Vagina (tissue), 2 donors: ENCODE results near the gene ESR1. TPM values are rescaled to one million over a fixed set of nuclear protein-coding genes. Genes with fewer than 3 reads are reported as not detected.
"Not testable (repeated sequence)": the region's sequence is repeated elsewhere in the genome, so short reads cannot be mapped to it uniquely, and the experiment has no call there.

Experiments used
- DNase-seq, 2 donors: peaks; one replicate each; pipeline ENCODE4 v3.0.0-alpha.2; 2017; ENCODE audit errors: extremely low spot score in 2 of 2
- H3K27ac ChIP-seq: fragments of 200-600 bp; sonication (generic); one replicate; pipeline ENCODE4 v1.5.1; 2019
- H3K27me3 ChIP-seq: fragments of 200-600 bp; sonication (generic); one replicate; pipeline ENCODE4 v1.5.1; 2019
- H3K36me3 ChIP-seq, 2 donors: fragments of 200-600 bp; sonication (generic); one replicate each; pipeline ENCODE4 v1.5.1; 2017 to 2019
- H3K4me1 ChIP-seq: fragments of 200-600 bp; sonication (generic); one replicate; pipeline ENCODE4 v1.5.1; 2019
- H3K4me3 ChIP-seq, 2 donors: fragments of 200-600 bp; sonication (generic); 1 replicate in 1 of 2; 2 replicates in 1 of 2; pipeline ENCODE4 v1.5.1; 2016 to 2019
- H3K9me3 ChIP-seq: fragments of 200-600 bp; sonication (generic); one replicate; pipeline ENCODE4 v1.5.1; 2019
- POLR2A ChIP-seq, 2 donors: fragments of 450-650 bp; IDR thresholded peaks; one replicate each; pipeline ENCODE4 v1.6.1; 2017; ENCODE audit warnings: antibody characterized with exemption in 2 of 2, mild to moderate bottlenecking in 2 of 2, moderate library complexity in 2 of 2
- POLR2AphosphoS5 ChIP-seq, 2 donors: sonication (generic); formaldehyde crosslinking; IDR thresholded peaks; one replicate each; pipeline ENCODE4 v1.9.0; 2017; ENCODE audit warnings: antibody characterized with exemption in 2 of 2, mild to moderate bottlenecking in 2 of 2, low read depth in 1 of 2; ENCODE audit not compliant: insufficient read depth in 1 of 2
- intact Hi-C: fragments of 100-400 bp; cut with DNase I; formaldehyde crosslinking; loops from one replicate; pipeline ENCODE4 v1.15.1; 2023
- total RNA-seq: library from RNA; depleted of rRNA; stranded (reverse); fragments of >200 nt; gene quantifications from one replicate; pipeline ENCODE4 v1.2.3, GENCODE V29; 2016
- TF ChIP-seq, protein P1 (sequence below), 3 experiments: fragments of 450-650 bp in 2 of 3; fragments of 200-600 bp in 1 of 3; sonication (generic) in 1 of 3; IDR thresholded peaks; one replicate each; pipeline ENCODE4 v1.5.1; 2017 to 2019; ENCODE audit warnings: antibody characterized with exemption in 3 of 3, mild to moderate bottlenecking in 2 of 3, moderate library complexity in 2 of 3

Gene ESR1
- total RNA-seq, 1 donor from 2014 or later, result 50.3 TPM

DNA sequence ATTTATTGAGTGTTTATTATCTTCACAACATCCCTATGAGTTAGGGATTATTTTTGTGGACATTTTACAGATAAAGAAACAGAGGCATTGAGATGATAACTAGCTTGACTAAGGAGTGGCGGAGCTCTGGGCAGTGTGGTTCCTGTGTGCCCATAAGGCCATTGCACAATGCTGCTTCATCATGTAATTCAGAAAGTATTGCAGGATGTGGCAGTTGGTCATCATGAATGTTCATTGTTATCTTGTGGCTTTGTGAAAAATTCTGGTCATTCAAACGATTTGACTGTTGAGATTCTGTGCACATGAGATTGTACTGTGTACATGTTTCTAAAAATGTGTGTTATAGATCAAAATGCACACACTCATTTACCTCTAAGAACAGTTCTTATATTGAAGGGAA, 150.8 kb downstream of the ESR1 start:
- no peak for TF ChIP-seq POLR2AphosphoS5 (IDR thresholded peaks at IDR 0.05; ENCODE audit: insufficient read depth in 1 of 2, low read depth in 1 of 2)
- TF ChIP-seq, protein P1, sequence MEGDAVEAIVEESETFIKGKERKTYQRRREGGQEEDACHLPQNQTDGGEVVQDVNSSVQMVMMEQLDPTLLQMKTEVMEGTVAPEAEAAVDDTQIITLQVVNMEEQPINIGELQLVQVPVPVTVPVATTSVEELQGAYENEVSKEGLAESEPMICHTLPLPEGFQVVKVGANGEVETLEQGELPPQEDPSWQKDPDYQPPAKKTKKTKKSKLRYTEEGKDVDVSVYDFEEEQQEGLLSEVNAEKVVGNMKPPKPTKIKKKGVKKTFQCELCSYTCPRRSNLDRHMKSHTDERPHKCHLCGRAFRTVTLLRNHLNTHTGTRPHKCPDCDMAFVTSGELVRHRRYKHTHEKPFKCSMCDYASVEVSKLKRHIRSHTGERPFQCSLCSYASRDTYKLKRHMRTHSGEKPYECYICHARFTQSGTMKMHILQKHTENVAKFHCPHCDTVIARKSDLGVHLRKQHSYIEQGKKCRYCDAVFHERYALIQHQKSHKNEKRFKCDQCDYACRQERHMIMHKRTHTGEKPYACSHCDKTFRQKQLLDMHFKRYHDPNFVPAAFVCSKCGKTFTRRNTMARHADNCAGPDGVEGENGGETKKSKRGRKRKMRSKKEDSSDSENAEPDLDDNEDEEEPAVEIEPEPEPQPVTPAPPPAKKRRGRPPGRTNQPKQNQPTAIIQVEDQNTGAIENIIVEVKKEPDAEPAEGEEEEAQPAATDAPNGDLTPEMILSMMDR (IDR thresholded peaks at IDR 0.05), result no peak
- no peak for TF ChIP-seq POLR2A (IDR thresholded peaks at IDR 0.05)
- Histone ChIP-seq H3K4me3 (no peak overlapping the region), H3K27ac (no peak overlapping the region), H3K27me3 (no peaks in the 10 kb centered on the region), H3K9me3 (no peaks in the 10 kb centered on the region), H3K36me3 (peaks cover 0 to 5% of the 10 kb centered on the region in 2 donors), H3K4me1 (peaks cover 12% of the 10 kb centered on the region)
- DNase-seq, result no peak
- intact Hi-C loops, result no loop called here

DNA sequence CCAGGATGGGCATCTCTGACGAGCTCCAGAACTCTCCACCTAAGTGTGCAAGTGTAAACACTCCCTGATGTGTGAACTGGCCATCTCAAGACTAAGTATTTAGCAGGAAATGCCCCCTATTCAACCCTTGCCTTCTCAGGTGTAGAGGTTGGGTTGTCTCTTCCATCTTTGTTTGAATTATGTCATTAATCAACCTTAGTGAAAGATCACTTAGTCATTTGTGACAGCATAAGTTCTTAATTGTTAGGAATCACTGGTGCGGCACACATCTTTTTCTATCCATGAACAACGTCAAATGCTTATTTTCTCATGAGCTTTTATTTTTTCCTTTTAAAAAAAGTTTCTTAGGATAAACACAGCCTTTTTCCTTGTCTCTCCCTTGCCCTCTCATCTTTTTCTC, 151.6 kb downstream of the ESR1 start:
- DNase-seq, result no peak

DNA sequence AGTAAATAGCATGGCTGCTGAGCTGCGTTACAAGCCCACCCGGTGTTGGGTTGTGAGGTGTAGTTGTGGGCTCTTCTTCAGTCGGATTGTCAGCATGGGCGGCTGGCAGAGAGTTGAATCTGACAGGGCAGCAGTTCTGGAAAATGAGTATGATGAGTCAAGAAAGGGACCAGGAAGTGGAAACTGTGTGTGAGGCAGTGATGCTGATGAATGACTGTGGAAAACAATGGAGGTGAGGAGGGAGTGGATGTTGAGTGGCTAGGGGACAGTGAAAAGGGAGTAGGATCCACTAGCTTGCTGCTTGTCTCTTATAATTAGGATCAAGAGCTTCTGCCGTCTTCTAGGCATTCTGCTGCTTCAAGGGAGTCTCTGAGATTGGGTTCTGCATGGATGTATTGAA, 154.3 kb downstream of the ESR1 start:
- no peaks in the 10 kb centered on the region for H3K27me3 ChIP-seq
- TF ChIP-seq, protein P1 (IDR thresholded peaks at IDR 0.05), result no peak
- TF ChIP-seq POLR2A (IDR thresholded peaks at IDR 0.05) (no peak), POLR2AphosphoS5 (IDR thresholded peaks at IDR 0.05; ENCODE audit: insufficient read depth in 1 of 2, low read depth in 1 of 2) (no peak)
- peaks cover 0 to 5% of the 10 kb centered on the region in 2 donors for H3K36me3 ChIP-seq
- H3K4me3 ChIP-seq, result no peak overlapping the region
- peaks cover 12% of the 10 kb centered on the region for H3K4me1 ChIP-seq
- H3K9me3 ChIP-seq, result no peaks in the 10 kb centered on the region
- H3K27ac ChIP-seq, result no peak overlapping the region
- no peak for DNase-seq
- intact Hi-C loops, result no loop called here

More for the DNA sequence above, 151.6 kb downstream of the ESR1 start:
- peaks cover 0 to 5% of the 10 kb centered on the region in 2 donors for H3K36me3 ChIP-seq
- peaks cover 12% of the 10 kb centered on the region for H3K4me1 ChIP-seq
- no peaks in the 10 kb centered on the region for H3K27me3 ChIP-seq
- H3K4me3 ChIP-seq, result no peak overlapping the region
- no peak overlapping the region for H3K27ac ChIP-seq
- intact Hi-C loops, result no loop called here
- no peaks in the 10 kb centered on the region for H3K9me3 ChIP-seq
- TF ChIP-seq POLR2AphosphoS5 (IDR thresholded peaks at IDR 0.05; ENCODE audit: insufficient read depth in 1 of 2, low read depth in 1 of 2) (no peak), POLR2A (IDR thresholded peaks at IDR 0.05) (no peak)
- TF ChIP-seq, protein P1 (IDR thresholded peaks at IDR 0.05), result no peak

DNA sequence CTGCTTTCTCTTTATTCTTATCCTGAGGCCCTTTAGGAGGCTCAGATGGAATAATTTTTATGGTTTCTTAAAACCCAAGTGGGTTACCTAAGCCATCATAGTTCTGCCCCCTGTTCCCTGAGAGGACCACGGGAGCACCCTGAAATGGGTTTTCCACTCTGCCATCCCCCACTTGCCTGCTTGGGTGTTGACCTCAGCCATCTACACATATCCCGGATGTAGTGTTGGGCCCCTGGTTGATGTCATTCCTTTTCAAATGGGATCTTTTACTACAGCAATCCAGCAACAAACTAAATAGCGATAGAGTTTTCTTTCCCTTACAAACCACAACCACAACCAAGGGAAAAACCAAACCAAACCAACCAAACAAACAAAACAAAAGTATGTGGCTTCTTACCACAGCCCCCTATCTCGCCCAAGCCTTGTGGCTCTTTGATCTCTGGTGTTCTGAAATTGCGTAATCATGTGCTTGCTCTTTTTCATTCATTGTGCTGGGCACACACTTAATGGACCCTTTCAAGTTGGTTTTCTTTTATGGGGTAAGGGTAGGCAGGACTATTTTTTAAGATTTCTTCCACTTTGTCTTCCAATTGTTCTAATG, 154.9 kb downstream of the ESR1 start:
- Histone ChIP-seq H3K9me3 (no peaks in the 10 kb centered on the region), H3K27ac (no peak overlapping the region), H3K36me3 (peaks cover 0 to 5% of the 10 kb centered on the region in 2 donors), H3K4me3 (no peak overlapping the region), H3K4me1 (peaks cover 12% of the 10 kb centered on the region), H3K27me3 (no peaks in the 10 kb centered on the region)
- DNase-seq, result no peak
- TF ChIP-seq POLR2A (IDR thresholded peaks at IDR 0.05) (no peak), POLR2AphosphoS5 (IDR thresholded peaks at IDR 0.05; ENCODE audit: insufficient read depth in 1 of 2, low read depth in 1 of 2) (no peak)
- TF ChIP-seq, protein P1 (IDR thresholded peaks at IDR 0.05), result no peak
- intact Hi-C loops, result no loop called here

DNA sequence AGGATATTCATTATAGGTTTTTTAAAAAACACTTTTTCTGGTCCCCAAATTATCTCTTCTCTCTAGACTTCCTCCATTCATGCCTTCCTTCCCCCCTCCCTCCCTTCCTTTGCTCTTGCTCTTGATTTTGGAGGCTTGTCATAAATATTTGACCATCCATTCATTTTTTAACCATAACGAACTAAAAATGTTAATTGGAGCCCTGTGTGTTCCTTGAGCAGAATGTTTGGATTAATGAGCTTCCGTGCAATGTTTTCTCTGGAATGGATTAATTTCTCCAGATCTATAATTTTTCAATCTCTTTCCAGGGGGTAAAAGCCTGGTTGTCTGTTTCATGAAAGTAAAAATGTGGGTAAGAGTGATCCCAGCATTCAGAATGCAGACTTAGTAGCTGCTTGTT, 155.5 kb downstream of the ESR1 start:
- no peaks in the 10 kb centered on the region for H3K27me3 ChIP-seq
- intact Hi-C loops, result no loop called here
- no peaks in the 10 kb centered on the region for H3K9me3 ChIP-seq
- DNase-seq, result no peak
- H3K27ac ChIP-seq, result no peak overlapping the region
- no peaks in the 10 kb centered on the region for H3K36me3 ChIP-seq
- no peak overlapping the region for H3K4me3 ChIP-seq
- H3K4me1 ChIP-seq, result peaks cover 12% of the 10 kb centered on the region
- TF ChIP-seq POLR2A (IDR thresholded peaks at IDR 0.05) (no peak), POLR2AphosphoS5 (IDR thresholded peaks at IDR 0.05; ENCODE audit: insufficient read depth in 1 of 2, low read depth in 1 of 2) (no peak)

DNA sequence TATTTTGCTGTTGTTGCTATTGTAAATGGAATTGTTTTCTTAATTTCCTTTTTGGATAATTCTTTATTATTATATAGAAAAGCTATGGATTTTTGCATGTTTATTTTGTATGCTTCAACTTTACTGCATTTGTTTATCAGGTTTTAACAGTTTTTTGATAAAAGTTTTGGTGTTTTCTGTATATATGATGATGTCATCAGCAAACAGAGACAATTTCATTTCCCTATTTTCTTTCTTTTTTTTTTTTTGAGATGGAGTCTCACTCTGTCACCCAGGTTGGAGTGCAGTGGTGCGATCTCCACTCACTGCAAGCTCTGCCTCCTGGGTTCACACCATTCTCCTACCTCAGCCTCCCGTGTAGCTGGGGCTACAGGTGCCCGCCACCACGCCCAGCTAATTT, 156.9 kb downstream of the ESR1 start:
- H3K9me3 ChIP-seq, H3K4me3 ChIP-seq, intact Hi-C loops, H3K27me3 ChIP-seq, H3K36me3 ChIP-seq, H3K27ac ChIP-seq, DNase-seq: not testable (repeated sequence)
- H3K4me1 ChIP-seq, result peaks cover 12% of the 10 kb centered on the region
